Activated naive CD8-positive, alpha-beta T cell treated with anti-CD3 and anti-CD28 coated beads, Interleukin-2, amount 10 ng/mL, durations not matched to agents 7 days and 5 days (primary cell): ENCODE results near the gene RAPGEF2. TPM values are rescaled to one million over a fixed set of nuclear protein-coding genes. Genes with fewer than 3 reads are reported as not detected.
A peak's percentile ranks its signal among the peaks of the same experiment; 100 is the strongest.
"Not testable (repeated sequence)": the region's sequence is repeated elsewhere in the genome, so short reads cannot be mapped to it uniquely, and the experiment has no call there.

Source experiments
- ATAC-seq: fragments of 150-1000 bp; cut with Tn5 transposase; one replicate; pipeline ENCODE4 v1.10.0; 2021; ENCODE audit warnings: low read depth, moderate library complexity
- POLR2A ChIA-PET: fragments of 350-600 bp; sonication (Branson Sonifier 250); formaldehyde crosslinking; loops from one replicate; lab custom pipeline; 2021; ENCODE audit warnings: antibody characterized with exemption; lab: Charles Lee
- DNase-seq: peaks from one replicate; pipeline ENCODE4 v3.0.0; 2021
- H3K27ac Mint-ChIP-seq: one replicate; pipeline ENCODE4 v1.8.0; 2022; ENCODE audit warnings: mild to moderate bottlenecking, mixed read lengths
- H3K27me3 Mint-ChIP-seq: one replicate; pipeline ENCODE4 v1.8.0; 2022; ENCODE audit warnings: mild to moderate bottlenecking, moderate library complexity, mixed read lengths
- H3K36me3 Mint-ChIP-seq: one replicate; pipeline ENCODE4 v1.8.0; 2021; ENCODE audit warnings: mild to moderate bottlenecking, mixed read lengths
- H3K4me1 Mint-ChIP-seq: one replicate; pipeline ENCODE4 v1.8.0; 2021; ENCODE audit warnings: mixed read lengths
- H3K4me3 Mint-ChIP-seq: one replicate; pipeline ENCODE4 v1.8.0; 2022; ENCODE audit warnings: mild to moderate bottlenecking, moderate library complexity, mixed read lengths
- H3K9me3 Mint-ChIP-seq: one replicate; pipeline ENCODE4 v1.8.0; 2021; ENCODE audit warnings: mixed read lengths
- total RNA-seq, 2 experiments: library from RNA; stranded (reverse); gene quantifications; one replicate each; pipeline ENCODE4 v1.2.3, GENCODE V29; 2021

The RAPGEF2 gene
- total RNA-seq, 2 experiments from 2014 or later = 23.2 to 24.1 TPM

DNA sequence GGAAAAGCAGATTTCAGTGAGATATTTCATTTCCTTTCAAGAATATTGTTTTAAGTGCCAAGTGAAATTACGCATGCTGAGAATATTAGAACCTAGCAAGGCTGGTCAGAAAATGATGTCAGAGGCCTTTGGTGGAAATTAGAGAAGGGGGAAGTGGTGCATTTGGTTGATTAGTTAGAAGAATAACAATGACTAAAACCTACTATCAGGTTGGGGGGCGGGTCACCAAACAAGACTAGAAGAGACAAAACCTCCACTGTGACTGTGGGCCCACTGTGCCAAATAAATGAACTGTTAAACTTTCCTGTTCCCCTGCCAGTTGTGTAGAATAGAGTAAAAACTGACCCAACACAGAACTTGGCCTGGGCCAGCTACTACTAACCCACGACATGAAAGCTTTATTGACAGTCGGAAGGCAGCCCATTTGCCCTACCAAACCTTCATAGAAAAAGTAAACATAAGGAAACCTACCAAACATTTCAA lies 2.9 kb downstream of the RAPGEF2 start:
- no peak overlapping the region for H3K27ac Mint-ChIP-seq
- no peaks in the 10 kb centered on the region for H3K9me3 Mint-ChIP-seq
- H3K27me3 Mint-ChIP-seq = peaks cover 2% of the 10 kb centered on the region
- no peaks in the 10 kb centered on the region for H3K36me3 Mint-ChIP-seq
- ATAC-seq (no peak), DNase-seq (no peak)
- H3K4me3 Mint-ChIP-seq = peak overlapping the region; percentile 99
- POLR2A ChIA-PET = interaction anchor here (1.3 kb wide), 1 partner anchor 28 kb away, joined by 4 read pairs; no protein-coding TSS in a partner anchor
- H3K4me1 Mint-ChIP-seq = peaks cover 42% of the 10 kb centered on the region

DNA sequence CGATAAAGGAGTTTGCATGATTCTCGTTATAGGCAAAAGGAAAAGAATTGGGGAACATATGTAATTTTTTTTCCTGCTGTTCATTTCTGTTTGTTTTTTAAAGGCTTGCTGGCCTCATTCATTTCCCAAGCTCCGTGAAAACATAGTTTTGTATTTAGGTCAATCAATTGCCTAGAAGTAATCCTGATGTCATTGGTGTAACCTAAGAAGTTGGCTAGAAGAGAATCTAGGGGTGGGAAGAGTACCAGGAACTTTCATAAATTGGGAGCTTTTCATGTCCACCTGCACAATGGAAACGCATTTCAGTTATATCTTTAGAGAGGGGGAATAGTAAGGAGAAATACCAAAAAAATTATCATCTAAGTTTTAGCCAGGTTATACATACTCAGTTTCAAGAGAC lies 3.8 kb downstream of the RAPGEF2 start:
- Mint-ChIP-seq H3K9me3 (no peaks in the 10 kb centered on the region), H3K4me3 (no peak overlapping the region), H3K4me1 (peaks cover 36% of the 10 kb centered on the region), H3K36me3 (no peaks in the 10 kb centered on the region), H3K27ac (no peak overlapping the region), H3K27me3 (no peaks in the 10 kb centered on the region)
- POLR2A ChIA-PET = no interaction called here
- DNase-seq = no peak
- ATAC-seq = no peak

DNA sequence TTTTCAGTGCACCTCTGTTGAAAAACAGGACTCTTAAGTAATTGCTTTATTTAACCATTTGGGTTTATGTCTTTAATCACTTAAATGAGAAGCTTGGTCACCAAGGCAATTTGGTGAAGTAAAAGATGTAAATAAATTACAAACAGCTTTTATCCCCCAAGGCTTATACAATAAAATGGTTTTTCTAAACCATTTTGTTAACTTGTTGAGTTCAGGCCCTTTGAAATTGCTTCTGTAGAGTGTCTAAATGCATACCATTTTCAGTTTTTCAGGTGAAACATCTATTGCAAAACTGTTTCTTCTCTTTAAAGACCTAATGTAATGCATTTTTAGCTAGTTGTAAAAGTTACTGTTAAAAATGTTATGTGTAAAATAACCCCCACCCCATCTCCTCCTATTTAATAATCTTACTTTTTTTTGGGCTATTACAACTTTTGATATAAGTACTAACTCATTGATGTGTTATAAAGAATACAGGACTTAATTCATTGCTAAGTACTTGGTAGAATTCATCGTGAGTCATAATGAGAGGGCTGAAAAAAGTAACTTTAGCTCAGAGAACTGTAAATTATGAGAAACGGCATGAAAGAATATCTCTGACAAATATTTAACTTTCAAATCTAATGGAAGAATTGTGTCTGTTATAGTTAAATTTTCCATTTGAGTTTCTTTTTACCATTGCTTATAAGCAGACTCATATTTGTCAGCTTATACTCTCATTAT lies 4.5 kb downstream of the RAPGEF2 start:
- H3K9me3 Mint-ChIP-seq = no peaks in the 10 kb centered on the region
- H3K4me1 Mint-ChIP-seq = peaks cover 29% of the 10 kb centered on the region
- ATAC-seq (no peak), DNase-seq (no peak)
- H3K27ac Mint-ChIP-seq = no peak overlapping the region
- POLR2A ChIA-PET = no interaction called here
- H3K4me3 Mint-ChIP-seq = no peak overlapping the region
- no peaks in the 10 kb centered on the region for H3K27me3 Mint-ChIP-seq
- H3K36me3 Mint-ChIP-seq = no peaks in the 10 kb centered on the region

DNA sequence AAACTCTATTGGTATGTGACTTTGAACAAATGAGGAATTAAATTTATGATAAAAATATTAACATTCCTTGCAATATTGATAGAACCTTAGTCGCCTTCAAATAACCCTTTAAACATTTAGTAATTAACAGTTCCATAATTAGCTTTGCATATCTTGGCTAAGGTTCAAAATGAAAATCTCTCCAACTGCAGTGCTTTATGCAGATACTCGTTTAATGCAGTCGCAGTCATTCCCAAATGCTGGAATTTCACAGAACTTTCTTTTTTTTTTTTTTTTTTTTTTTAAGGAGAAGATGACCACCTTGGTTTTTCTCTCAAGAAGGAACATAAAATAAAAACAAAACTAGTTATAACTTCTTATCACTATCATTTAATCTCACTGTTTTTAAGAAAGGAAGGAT lies 5.2 kb downstream of the RAPGEF2 start:
- Mint-ChIP-seq H3K36me3 (no peaks in the 10 kb centered on the region), H3K27ac (no peak overlapping the region), H3K27me3 (no peaks in the 10 kb centered on the region), H3K4me1 (peaks cover 29% of the 10 kb centered on the region), H3K9me3 (no peaks in the 10 kb centered on the region), H3K4me3 (no peak overlapping the region)
- POLR2A ChIA-PET = no interaction called here
- ATAC-seq = no peak
- DNase-seq = no peak

DNA sequence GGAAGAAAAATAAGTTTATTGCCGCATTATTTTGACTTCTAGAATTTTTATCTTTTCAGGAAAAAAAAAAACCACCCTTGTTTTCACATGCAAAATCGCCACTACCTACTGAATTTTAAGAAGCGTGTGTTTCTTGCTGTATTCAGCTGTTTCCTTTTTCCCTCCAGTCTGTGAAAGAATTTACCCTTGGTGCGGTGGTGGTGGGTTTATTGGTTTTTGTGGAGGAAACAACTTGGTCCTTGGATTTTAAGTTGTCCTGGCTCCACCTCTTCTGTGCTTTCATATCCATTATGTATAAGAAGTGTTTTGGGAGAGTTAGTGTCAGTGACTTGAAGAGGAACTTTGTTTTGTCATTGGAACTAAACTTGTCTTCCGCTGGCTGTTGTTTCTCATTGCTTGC lies 8.1 kb downstream of the RAPGEF2 start:
- Mint-ChIP-seq H3K27ac (no peak overlapping the region), H3K27me3 (no peaks in the 10 kb centered on the region), H3K4me3 (no peak overlapping the region), H3K4me1 (peaks cover 14% of the 10 kb centered on the region), H3K9me3 (peaks cover 1% of the 10 kb centered on the region), H3K36me3 (peaks cover 4% of the 10 kb centered on the region)
- no peak for DNase-seq
- POLR2A ChIA-PET = no interaction called here
- no peak for ATAC-seq

DNA sequence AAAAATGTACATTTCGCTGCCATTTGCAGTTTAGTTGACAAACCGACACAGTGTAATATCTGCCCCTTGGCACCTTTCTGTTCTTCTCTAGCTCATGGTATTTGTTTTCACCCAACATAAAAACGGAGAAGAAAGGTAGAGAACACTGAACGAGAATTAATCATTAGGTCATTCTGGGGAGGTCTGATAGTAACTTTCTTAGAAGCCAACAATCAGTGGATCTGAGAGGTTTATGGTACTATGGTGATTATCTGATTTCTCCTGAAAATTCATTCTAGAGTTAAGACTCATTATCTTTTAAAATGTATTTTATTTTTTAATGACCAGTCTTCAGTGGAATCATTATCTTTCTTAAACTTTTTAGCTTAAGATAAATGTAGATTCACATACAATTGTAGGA lies 8.5 kb downstream of the RAPGEF2 start:
- Mint-ChIP-seq H3K9me3 (peaks cover 1% of the 10 kb centered on the region), H3K4me3 (no peak overlapping the region), H3K4me1 (peaks cover 12% of the 10 kb centered on the region), H3K27me3 (no peaks in the 10 kb centered on the region), H3K36me3 (peaks cover 4% of the 10 kb centered on the region), H3K27ac (no peak overlapping the region)
- no peak for DNase-seq
- ATAC-seq = no peak
- POLR2A ChIA-PET = no interaction called here

DNA sequence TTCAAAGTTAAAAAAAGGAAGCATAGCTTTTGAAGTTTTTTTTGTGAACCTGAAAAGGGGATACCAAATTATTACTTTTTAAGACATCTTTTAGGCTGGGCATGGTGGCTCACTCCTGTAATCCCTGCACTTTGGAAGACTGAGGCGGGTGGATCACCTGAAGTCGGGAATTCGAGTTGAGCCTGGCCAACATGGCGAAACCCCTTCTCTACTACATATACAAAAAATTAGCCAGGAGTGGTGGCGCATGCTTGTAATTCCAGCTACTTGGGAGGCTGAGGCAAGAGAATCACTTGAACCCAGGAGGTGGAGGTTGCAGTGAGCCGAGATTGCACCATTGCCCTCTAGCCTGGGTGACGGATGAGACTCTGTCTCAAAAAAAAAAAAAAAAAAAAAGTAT lies 10.5 kb downstream of the RAPGEF2 start:
- H3K36me3 Mint-ChIP-seq, POLR2A ChIA-PET, H3K9me3 Mint-ChIP-seq, H3K27me3 Mint-ChIP-seq, H3K4me3 Mint-ChIP-seq, H3K27ac Mint-ChIP-seq, H3K4me1 Mint-ChIP-seq, DNase-seq, ATAC-seq: not testable (repeated sequence)

DNA sequence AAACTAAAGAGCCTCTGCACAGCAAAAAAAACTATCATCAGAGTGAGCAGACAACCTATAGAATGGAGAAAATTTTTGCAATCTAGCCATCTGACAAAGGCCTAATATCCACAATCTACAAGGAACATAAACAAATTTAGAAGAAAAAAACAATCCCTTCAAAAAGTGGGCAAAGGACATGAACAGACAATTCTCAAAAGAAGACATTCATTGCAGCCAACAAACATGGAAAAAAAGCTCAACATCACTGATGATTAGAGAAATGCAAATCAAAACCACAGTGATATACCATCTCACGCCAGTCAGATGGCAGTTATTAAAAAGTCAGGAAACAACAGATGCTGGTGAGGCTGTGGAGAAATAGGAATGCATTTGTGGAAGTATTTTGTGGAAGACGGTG lies 13.2 kb downstream of the RAPGEF2 start:
- H3K4me3 Mint-ChIP-seq, ATAC-seq, H3K27me3 Mint-ChIP-seq, H3K36me3 Mint-ChIP-seq, DNase-seq, H3K4me1 Mint-ChIP-seq, H3K9me3 Mint-ChIP-seq, POLR2A ChIA-PET, H3K27ac Mint-ChIP-seq: not testable (repeated sequence)

DNA sequence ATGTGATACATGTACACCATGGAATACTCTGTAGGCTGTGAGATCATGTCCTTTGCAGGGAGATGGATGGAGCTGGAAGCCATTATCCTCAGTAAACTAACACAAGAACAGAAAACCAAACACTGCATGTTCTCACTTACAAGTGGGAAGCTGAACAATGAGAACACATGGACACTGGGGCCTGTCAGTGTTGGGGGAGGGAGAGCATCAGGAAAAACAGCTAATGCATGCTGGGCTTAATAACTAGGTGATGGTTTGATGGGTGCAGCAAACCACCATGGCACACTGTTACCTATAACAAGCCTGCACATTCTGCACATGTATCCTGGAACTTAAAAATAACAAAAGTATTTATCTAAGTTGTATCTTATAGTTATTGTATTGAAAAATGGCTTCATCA lies 13.8 kb downstream of the RAPGEF2 start:
- H3K9me3 Mint-ChIP-seq, DNase-seq, ATAC-seq, H3K27me3 Mint-ChIP-seq, H3K27ac Mint-ChIP-seq, H3K36me3 Mint-ChIP-seq, H3K4me1 Mint-ChIP-seq, H3K4me3 Mint-ChIP-seq, POLR2A ChIA-PET: not testable (repeated sequence)

DNA sequence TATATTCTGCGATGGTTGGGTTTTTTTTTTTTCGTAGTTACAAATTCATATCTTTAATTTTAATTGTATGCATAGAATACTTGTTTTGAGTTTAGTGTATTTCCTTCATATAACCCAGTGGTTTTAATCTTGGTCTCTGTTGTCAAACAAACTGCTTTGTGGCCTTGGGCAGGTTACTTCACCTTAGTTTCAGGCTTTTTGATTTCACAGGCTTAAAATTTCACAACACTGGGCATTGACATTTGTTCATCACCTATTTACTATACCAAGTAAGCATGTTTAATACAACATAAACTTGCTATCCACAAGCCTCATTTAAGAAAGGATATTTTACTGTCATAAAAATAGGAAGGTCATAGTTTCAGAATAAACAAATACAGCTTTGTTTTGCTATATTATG lies 14.7 kb downstream of the RAPGEF2 start:
- Mint-ChIP-seq H3K9me3 (peaks cover 1% of the 10 kb centered on the region), H3K4me3 (no peak overlapping the region), H3K4me1 (peaks cover 5% of the 10 kb centered on the region), H3K36me3 (peaks cover 4% of the 10 kb centered on the region), H3K27ac (no peak overlapping the region), H3K27me3 (no peaks in the 10 kb centered on the region)
- ATAC-seq (no peak), DNase-seq (no peak)
- POLR2A ChIA-PET = interaction anchor here (0.6 kb wide), 2 partner anchors 30 to 348 kb away, joined by 3 to 4 read pairs; no protein-coding TSS in a partner anchor

DNA sequence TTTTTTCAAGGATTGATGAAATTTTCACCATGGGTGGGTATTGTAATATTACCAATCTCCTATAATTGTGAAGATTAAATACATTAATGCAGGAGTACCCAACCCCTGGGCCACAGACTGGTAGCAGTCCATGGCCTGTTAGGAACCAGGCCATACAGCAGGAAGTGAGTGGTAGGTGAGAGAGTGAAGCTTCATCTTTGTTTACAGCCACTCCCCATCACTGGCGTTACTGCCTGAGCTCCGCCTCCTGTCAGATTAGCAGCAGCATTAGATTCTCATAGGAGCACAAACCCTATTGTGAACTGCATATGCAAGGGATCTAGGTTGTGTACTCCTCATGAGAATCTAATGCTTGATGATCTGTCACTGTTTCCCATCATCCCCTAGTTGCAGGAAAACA lies 15.1 kb downstream of the RAPGEF2 start:
- no peak for DNase-seq
- Mint-ChIP-seq H3K36me3 (peaks cover 4% of the 10 kb centered on the region), H3K4me3 (no peak overlapping the region), H3K27me3 (no peaks in the 10 kb centered on the region), H3K27ac (no peak overlapping the region), H3K4me1 (peaks cover 5% of the 10 kb centered on the region), H3K9me3 (peaks cover 1% of the 10 kb centered on the region)
- ATAC-seq = peak; percentile 56
- POLR2A ChIA-PET = interaction anchor here (0.6 kb wide), 2 partner anchors 30 to 348 kb away, joined by 3 to 4 read pairs; no protein-coding TSS in a partner anchor

DNA sequence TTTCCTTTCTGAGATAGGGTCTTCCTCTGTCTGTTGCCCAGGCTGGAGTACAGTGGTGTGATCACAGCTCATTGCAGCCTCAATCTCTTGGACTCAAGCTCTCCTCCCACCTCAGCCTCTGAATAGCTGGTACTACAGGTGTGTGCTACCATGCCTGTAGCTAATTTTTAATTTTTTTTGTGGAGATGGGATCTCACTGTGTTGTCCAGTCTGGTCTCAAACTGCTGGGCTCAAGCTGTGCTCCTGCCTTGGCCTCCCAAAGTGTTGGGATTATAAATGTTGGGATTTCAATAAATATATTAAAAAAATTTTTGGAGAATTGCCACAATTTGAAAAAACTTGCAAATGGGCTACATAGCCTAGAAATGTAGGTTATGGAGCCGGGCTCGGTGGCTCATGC lies 18.5 kb downstream of the RAPGEF2 start:
- peaks cover 8% of the 10 kb centered on the region for H3K4me1 Mint-ChIP-seq
- POLR2A ChIA-PET = no interaction called here
- ATAC-seq = no peak
- H3K9me3 Mint-ChIP-seq = no peaks in the 10 kb centered on the region
- no peaks in the 10 kb centered on the region for H3K36me3 Mint-ChIP-seq
- DNase-seq = no peak
- no peaks in the 10 kb centered on the region for H3K27me3 Mint-ChIP-seq
- no peak overlapping the region for H3K4me3 Mint-ChIP-seq
- no peak overlapping the region for H3K27ac Mint-ChIP-seq

DNA sequence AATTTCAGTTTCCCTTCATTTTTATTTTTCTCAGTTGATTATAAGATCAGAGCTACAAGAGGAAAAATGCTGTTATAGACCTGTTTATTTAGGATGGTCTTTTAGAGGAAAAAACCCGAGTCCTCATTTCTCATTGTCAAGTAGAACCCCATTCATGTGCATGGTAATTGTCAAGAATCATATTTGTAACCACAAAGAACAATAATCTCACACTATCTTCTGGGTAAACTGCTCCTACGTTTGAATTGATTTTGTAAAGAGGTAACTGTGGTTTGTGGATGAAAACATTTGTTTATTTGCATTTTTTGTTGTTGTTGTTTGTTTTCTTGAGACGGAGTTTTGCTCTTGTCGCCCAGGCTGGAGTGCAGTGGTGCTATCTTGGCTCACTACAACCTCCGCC lies 23.8 kb downstream of the RAPGEF2 start:
- Mint-ChIP-seq H3K4me3 (no peak overlapping the region), H3K4me1 (peaks cover 12% of the 10 kb centered on the region), H3K27ac (no peak overlapping the region), H3K36me3 (no peaks in the 10 kb centered on the region), H3K9me3 (no peaks in the 10 kb centered on the region), H3K27me3 (no peaks in the 10 kb centered on the region)
- ATAC-seq (no peak), DNase-seq (no peak)
- POLR2A ChIA-PET = no interaction called here

DNA sequence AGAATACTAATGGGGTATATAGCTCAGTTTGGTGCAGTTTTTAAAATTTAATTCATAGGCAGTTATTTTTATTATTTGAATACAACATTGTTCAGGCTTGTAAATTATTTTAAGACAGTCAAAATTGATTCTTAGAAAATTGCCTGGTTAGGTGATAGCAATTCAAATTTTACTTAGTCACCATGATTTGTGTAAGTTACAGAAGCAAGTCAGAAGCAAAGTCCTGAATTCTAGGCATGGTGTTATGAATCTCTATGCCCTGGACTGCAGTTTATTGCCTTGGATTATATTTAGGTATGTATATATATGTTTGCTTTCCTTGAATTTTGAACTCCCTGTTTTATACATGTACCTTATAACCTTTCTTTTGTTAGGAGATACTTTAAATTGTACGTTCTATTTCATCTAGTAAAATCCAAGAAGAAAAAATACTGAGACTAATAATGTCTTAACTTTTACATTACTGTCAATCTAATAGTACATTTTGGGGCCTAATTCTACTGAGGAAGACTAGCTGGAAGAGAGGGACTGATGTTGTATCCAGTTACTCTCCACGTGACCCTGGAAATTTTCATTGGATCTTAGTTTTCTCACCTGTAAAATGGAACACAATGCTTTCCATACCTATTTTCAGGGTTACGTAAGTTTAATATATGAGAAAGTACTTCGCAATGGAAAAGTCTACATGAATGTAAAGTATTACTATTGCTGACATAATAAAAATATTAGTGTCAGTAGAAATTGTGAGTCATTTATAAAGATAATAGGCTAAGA lies 25.1 kb downstream of the RAPGEF2 start:
- Mint-ChIP-seq H3K4me1 (peaks cover 12% of the 10 kb centered on the region), H3K9me3 (no peaks in the 10 kb centered on the region), H3K27me3 (no peaks in the 10 kb centered on the region), H3K27ac (no peak overlapping the region), H3K4me3 (no peak overlapping the region), H3K36me3 (no peaks in the 10 kb centered on the region)
- no peak for DNase-seq
- ATAC-seq = no peak
- POLR2A ChIA-PET = no interaction called here
